Mesendoderm (in vitro differentiated cells): ENCODE measurements around the gene THADA.

Source experiments
- DNase-seq: peaks from one replicate; pipeline ENCODE4 v3.0.0; 2013
- H2AK5ac ChIP-seq: 2 replicates; pipeline ENCODE4 v1.6.1; 2013; ENCODE audit warnings: low read length, inconsistent platforms
- H2BK120ac ChIP-seq: 2 replicates; pipeline ENCODE4 v1.6.1; 2013; ENCODE audit warnings: low read depth, mild to moderate bottlenecking, low read length, moderate library complexity, mixed read lengths
- H2BK15ac ChIP-seq: replicated peaks from 2 replicates; pipeline ENCODE4 v1.6.1; 2013; ENCODE audit warnings: low read depth, mild to moderate bottlenecking, moderate library complexity
- H2BK5ac ChIP-seq: 2 replicates; pipeline ENCODE4 v1.6.1; 2013; ENCODE audit warnings: low read length, inconsistent platforms
- H3K18ac ChIP-seq: 2 replicates; pipeline ENCODE4 v1.6.1; 2013; ENCODE audit warnings: mild to moderate bottlenecking, low read length, mixed read lengths
- H3K23ac ChIP-seq: one replicate; pipeline ENCODE4 v1.6.1; 2013; ENCODE audit warnings: low read length
- H3K27ac ChIP-seq: 2 replicates; pipeline ENCODE4 v1.5.1; 2013; ENCODE audit warnings: low read depth, mild to moderate bottlenecking, inconsistent platforms, low read length, moderate library complexity
- H3K27me3 ChIP-seq: 2 replicates; pipeline ENCODE4 v1.6.1; 2013; ENCODE audit warnings: low read length, control low read depth, mild to moderate bottlenecking, inconsistent platforms; ENCODE audit not compliant: insufficient read depth, poor library complexity
- H3K36me3 ChIP-seq: 2 replicates; pipeline ENCODE4 v1.6.1; 2013; ENCODE audit warnings: low read length, inconsistent platforms; ENCODE audit not compliant: control insufficient read depth, insufficient read depth
- H3K4ac ChIP-seq: one replicate; pipeline ENCODE4 v1.6.1; 2013; ENCODE audit warnings: low read depth, mild to moderate bottlenecking, low read length, moderate library complexity
- H3K4me1 ChIP-seq: 2 replicates; pipeline ENCODE4 v1.6.1; 2013; ENCODE audit warnings: low read depth, low read length, inconsistent platforms; ENCODE audit not compliant: control insufficient read depth
- H3K4me2 ChIP-seq: 2 replicates; pipeline ENCODE4 v1.6.1; 2013; ENCODE audit warnings: low read length
- H3K4me3 ChIP-seq: 2 replicates; pipeline ENCODE4 v1.5.1; 2013; ENCODE audit warnings: mild to moderate bottlenecking, low read length
- H3K56ac ChIP-seq: one replicate; pipeline ENCODE4 v1.6.1; 2013; ENCODE audit warnings: low read length
- H3K79me1 ChIP-seq: 2 replicates; pipeline ENCODE4 v1.6.1; 2013; ENCODE audit warnings: low read length, inconsistent platforms
- H3K79me2 ChIP-seq: 2 replicates; pipeline ENCODE4 v1.6.1; 2013; ENCODE audit warnings: mild to moderate bottlenecking, low read length; ENCODE audit not compliant: control insufficient read depth, insufficient read depth
- H3K9ac ChIP-seq: 2 replicates; pipeline ENCODE4 v1.6.1; 2013; ENCODE audit warnings: low read length, inconsistent platforms
- H4K5ac ChIP-seq: one replicate; pipeline ENCODE4 v1.6.1; 2013; ENCODE audit warnings: low read length
- H4K8ac ChIP-seq: one replicate; pipeline ENCODE4 v1.6.1; 2013; ENCODE audit warnings: low read depth, mild to moderate bottlenecking, control low read depth, low read length, moderate library complexity
- WGBS: extraction: QIAGEN DNeasy Blood & Tissue Kit; methylation state at CpG from one replicate; pipeline ENCODE4 v1.1.7; 2013; ENCODE audit warnings: low lambda C conversion rate, missing lambda C conversion rate; ENCODE audit not compliant: insufficient coverage; ENCODE audit errors: extremely low coverage; 5-methylcytosine and 5-hydroxymethylcytosine counted together

Gene THADA

DNA sequence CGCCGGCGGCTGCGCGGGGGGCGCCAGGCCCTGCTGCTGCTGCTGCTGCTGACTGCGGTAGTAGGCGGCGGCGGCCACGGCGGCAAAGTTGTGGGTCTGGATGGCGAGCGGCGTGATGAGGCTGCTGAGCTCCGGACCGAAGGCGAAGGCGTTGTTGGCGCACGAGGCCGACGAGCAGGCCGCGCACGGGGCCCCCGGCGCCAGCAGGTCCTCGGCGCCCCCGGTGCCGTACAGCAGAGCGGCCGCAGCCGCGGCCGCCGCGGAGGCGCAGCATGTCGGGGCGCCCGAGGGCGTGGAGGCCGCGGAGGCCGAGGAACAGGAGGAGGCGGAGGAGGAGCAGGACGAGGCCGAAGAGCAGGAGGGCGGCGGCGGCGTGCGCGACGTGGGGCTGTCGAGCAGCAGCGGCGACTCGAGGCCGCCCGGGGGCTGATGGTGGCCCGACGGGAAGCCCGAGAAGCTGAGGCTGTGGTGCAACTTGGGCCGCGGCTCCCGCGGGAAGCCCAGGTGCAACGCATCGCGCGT is 371.2 kb downstream of the THADA start:
- H3K4me2 ChIP-seq: peak overlapping the region; percentile 75
- H2BK5ac ChIP-seq: no peak overlapping the region
- no peak overlapping the region for H3K4ac ChIP-seq
- no peak overlapping the region for H2BK120ac ChIP-seq
- peaks cover 6% of the 10 kb centered on the region for H3K4me1 ChIP-seq
- peaks cover 35% of the 10 kb centered on the region for H3K79me2 ChIP-seq
- peak overlapping the region; percentile 98 for H3K56ac ChIP-seq
- no peaks in the 10 kb centered on the region for H3K27me3 ChIP-seq
- H3K18ac ChIP-seq: peak overlapping the region; percentile 19
- H3K4me3 ChIP-seq: peak overlapping the region; percentile 92
- no CpG with 5 or more reads among the region's 74 CpGs for WGBS
- no peak overlapping the region for H4K8ac ChIP-seq
- peak overlapping the region; percentile 98 for H3K9ac ChIP-seq
- DNase-seq: peak; percentile 68
- H3K79me1 ChIP-seq: no peaks in the 10 kb centered on the region
- no peak overlapping the region for H4K5ac ChIP-seq
- H2BK15ac ChIP-seq: no peak overlapping the region
- H3K27ac ChIP-seq: peak overlapping the region; percentile 85
- no peaks in the 10 kb centered on the region for H3K36me3 ChIP-seq
- no peak overlapping the region for H2AK5ac ChIP-seq
- peak overlapping the region; percentile 82 for H3K23ac ChIP-seq

DNA sequence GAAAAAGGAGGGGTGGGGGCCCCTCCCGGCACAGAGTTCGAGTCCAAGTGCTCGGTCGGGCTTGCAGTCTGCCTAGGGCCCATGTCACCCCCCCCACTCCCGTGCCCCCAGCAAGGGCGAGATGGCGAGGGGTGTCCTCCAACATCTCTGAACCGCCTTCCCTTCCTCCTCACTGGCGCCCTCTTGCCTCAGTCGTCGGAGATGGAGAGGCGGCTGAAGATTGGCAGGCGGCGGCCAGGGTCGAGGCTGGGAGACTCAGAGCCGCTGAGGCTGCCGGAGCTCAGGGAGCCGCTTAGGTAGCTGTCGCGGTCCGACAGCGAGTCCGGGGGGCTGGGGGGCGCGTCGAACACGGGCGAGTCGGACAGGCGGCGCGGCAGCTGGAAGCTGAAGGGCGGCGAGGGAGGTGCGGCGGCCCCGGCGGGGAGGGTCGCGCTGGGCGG is 371.7 kb downstream of the THADA start:
- no peak overlapping the region for H2BK5ac ChIP-seq
- no peak overlapping the region for H4K5ac ChIP-seq
- no peak overlapping the region for H4K8ac ChIP-seq
- H3K9ac ChIP-seq: peak overlapping the region; percentile 98
- H2AK5ac ChIP-seq: no peak overlapping the region
- no peaks in the 10 kb centered on the region for H3K79me1 ChIP-seq
- peak overlapping the region; percentile 98 for H3K56ac ChIP-seq
- no peak overlapping the region for H3K4ac ChIP-seq
- peaks cover 35% of the 10 kb centered on the region for H3K79me2 ChIP-seq
- no peaks in the 10 kb centered on the region for H3K36me3 ChIP-seq
- H3K4me1 ChIP-seq: peaks cover 9% of the 10 kb centered on the region
- peak overlapping the region; percentile 15 for H3K4me3 ChIP-seq
- no peak overlapping the region for H2BK120ac ChIP-seq
- DNase-seq: peak; percentile 94
- peak overlapping the region; percentile 75 for H3K4me2 ChIP-seq
- peak overlapping the region; percentile 85 for H3K27ac ChIP-seq
- H3K27me3 ChIP-seq: no peaks in the 10 kb centered on the region
- no CpG with 5 or more reads among the region's 41 CpGs for WGBS
- H3K18ac ChIP-seq: peak overlapping the region; percentile 19
- H2BK15ac ChIP-seq: no peak overlapping the region
- H3K23ac ChIP-seq: peak overlapping the region; percentile 82

DNA sequence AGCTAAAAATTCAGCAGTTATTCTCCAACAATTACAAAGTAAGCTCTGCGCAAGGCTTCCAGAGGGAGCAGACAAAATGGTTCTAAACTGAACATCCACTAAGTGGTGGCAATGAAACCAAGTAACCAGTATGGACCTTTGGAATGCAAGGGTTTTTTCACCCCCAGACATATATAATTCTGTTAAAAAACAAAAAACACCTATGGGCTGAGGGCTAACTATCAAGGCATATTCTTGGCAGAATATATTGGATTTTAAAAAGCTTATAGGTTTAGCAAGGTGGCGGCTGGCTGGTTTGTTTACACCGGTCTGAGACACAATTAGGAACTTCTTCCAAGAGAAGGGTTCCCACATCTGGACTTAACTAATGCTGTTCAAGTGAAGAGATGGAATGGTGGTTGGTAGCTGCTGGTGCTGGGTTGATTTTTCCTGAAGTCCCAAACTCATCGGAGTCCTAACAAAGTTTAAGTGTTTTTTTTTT is 372.3 kb downstream of the THADA start:
- Histone ChIP-seq H3K79me2 (peaks cover 35% of the 10 kb centered on the region), H3K4me3 (peak overlapping the region; percentile 42), H3K4me1 (peaks cover 14% of the 10 kb centered on the region), H3K27ac (no peak overlapping the region), H3K79me1 (no peaks in the 10 kb centered on the region), H4K8ac (no peak overlapping the region), H3K23ac (no peak overlapping the region), H2AK5ac (no peak overlapping the region), H2BK15ac (no peak overlapping the region), H3K9ac (peak overlapping the region; percentile 98), H3K27me3 (no peaks in the 10 kb centered on the region), H2BK5ac (no peak overlapping the region), H3K4me2 (peak overlapping the region; percentile 61), H3K18ac (no peak overlapping the region), H3K4ac (no peak overlapping the region), H4K5ac (no peak overlapping the region), H3K36me3 (no peaks in the 10 kb centered on the region), H2BK120ac (no peak overlapping the region), H3K56ac (peak overlapping the region; percentile 98)
- no CpG with 5 or more reads among the region's 4 CpGs for WGBS
- DNase-seq: no peak

DNA sequence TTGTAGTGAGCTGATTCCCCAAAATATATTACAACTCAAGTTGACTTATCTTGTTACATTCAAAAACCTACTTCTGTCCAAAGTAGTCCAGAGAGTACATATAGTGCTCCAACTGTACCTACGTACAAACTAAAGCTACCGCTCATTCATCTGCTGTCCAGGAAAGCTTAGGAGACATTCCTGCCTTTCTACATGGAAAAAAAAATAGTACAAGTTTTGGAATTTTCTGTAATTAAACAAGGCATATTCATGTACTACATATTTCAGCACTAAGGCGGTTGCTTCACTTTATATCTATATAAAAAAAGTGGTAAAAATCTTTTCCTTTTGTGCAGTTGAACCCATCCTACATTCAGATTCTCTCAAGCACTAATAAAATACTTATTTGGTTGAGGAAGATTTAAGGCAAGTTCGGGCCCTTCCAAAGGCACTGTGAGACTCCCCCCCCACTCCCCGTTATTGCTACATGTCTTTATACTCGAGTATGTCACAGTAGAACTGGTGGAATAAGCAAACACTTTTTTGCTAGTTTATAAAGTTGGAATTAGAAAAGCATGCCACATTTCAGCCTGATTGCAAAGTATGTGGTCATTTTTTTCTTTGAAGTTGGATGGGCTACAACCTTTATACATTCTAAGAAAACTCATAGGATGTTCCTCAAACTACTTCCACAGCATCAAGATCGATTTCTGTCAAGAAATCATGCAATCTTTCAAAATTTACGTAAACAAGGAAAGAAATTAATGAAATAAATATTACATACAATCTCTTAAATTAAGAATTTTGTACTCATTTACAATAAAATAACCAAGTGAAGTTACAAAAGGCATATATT is 373.1 kb downstream of the THADA start:
- Histone ChIP-seq H3K79me2 (peaks cover 35% of the 10 kb centered on the region), H3K23ac (no peak overlapping the region), H3K27me3 (no peaks in the 10 kb centered on the region), H3K4ac (no peak overlapping the region), H3K9ac (no peak overlapping the region), H3K56ac (peak overlapping the region; percentile 39), H3K4me2 (no peak overlapping the region), H3K4me1 (peaks cover 13% of the 10 kb centered on the region), H4K5ac (no peak overlapping the region), H3K18ac (no peak overlapping the region), H4K8ac (no peak overlapping the region), H3K79me1 (no peaks in the 10 kb centered on the region), H3K4me3 (no peak overlapping the region), H2BK120ac (no peak overlapping the region), H2AK5ac (no peak overlapping the region), H2BK15ac (no peak overlapping the region), H3K27ac (no peak overlapping the region), H3K36me3 (no peaks in the 10 kb centered on the region), H2BK5ac (no peak overlapping the region)
- no CpG with 5 or more reads among the region's 8 CpGs for WGBS
- no peak for DNase-seq

DNA sequence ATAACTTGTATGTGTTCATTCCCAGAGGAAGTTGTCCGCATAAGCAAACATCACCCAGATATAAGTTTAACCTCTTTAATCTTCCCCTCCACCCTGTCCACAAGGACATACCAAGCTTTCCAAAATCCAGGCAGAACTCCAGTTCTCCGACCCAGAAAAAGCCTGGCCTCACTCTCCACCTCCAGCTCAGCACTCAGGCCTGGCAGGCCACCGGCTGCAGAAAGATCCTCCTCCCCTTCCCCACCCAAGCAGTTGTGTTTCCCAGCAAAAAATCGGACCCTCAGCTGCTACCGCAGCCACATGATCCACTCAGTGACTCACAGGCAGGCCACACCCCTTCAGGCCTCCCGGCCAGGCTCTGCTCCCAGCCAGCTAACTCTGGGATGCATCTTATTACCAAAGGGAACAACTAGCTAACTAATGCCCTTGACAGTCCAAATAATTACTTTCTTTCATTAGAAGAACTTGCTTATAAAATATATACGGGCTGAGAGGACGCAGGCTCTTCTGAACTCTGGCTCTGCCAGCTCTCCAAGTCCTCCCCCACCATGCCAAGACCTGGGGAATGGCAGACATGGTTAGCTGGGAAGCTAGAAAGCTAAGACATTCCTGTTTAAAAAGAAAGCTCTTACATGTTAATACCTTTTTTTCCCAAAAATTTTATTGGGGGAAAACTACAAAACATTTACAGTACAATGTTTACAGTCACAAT is 373.9 kb downstream of the THADA start:
- Histone ChIP-seq H2BK120ac (no peak overlapping the region), H2BK15ac (no peak overlapping the region), H2AK5ac (no peak overlapping the region), H3K9ac (peak overlapping the region; percentile 73), H3K4ac (no peak overlapping the region), H3K27me3 (no peaks in the 10 kb centered on the region), H3K23ac (no peak overlapping the region), H3K56ac (peak overlapping the region; percentile 91), H3K4me2 (peak overlapping the region; percentile 41), H3K4me3 (no peak overlapping the region), H3K79me1 (no peaks in the 10 kb centered on the region), H4K8ac (no peak overlapping the region), H4K5ac (no peak overlapping the region), H3K27ac (peak overlapping the region; percentile 98), H3K79me2 (peaks cover 35% of the 10 kb centered on the region), H2BK5ac (no peak overlapping the region), H3K18ac (no peak overlapping the region), H3K4me1 (peaks cover 15% of the 10 kb centered on the region), H3K36me3 (no peaks in the 10 kb centered on the region)
- DNase-seq: peak; percentile 98
- no CpG with 5 or more reads among the region's 8 CpGs for WGBS
